Measurements from ENCODE around the gene MAML1.
"Not testable (repeated sequence)": the region's sequence is repeated elsewhere in the genome, so short reads cannot be mapped to it uniquely, and the experiment has no call there.

Gene MAML1

GRCh38 chr5:179767496-179768100 is 35.0 kb downstream of the MAML1 start:
- DNase-seq (ENCODE audit: low read depth): no peak

GRCh38 chr5:179768326-179769085 is 35.9 kb downstream of the MAML1 start:
- no peak for DNase-seq (ENCODE audit: low read depth)

DNA sequence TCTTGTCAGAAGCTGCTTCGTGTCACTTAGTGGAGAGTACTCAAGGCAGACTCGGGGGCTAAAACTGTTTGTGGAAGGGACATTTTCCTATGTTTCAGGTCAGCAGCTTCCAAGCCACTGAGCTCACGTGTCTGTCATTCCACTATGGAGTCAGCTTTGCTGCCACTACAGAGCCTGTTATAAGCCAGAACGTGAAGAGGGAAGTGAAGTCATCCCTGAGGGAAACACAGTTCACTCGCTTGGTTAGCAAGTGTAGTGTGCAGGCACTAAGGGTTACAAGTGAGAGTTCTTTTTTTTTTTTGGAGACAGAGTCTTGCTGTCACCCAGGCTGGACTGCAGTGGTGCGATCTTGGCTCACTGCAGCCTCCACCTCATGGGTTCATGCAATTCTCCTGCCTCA is 36.6 kb downstream of the MAML1 start:
- DNase-seq (ENCODE audit: low read depth): no peak

GRCh38 chr5:179769796-179770195 is 37.2 kb downstream of the MAML1 start:
- DNase-seq (ENCODE audit: low read depth): no peak

- DNase-seq (ENCODE audit: low read depth): no peak
Measured at GRCh38 chr5:179771311-179771895, 38.8 kb downstream of the MAML1 start.

GRCh38 chr5:179772351-179772750 is 39.7 kb downstream of the MAML1 start:
- no peak for DNase-seq (ENCODE audit: low read depth)

- no peak for DNase-seq (ENCODE audit: low read depth)
Measured at GRCh38 chr5:179773686-179774040, 41.0 kb downstream of the MAML1 start.

- DNase-seq (ENCODE audit: low read depth): no peak
Measured at GRCh38 chr5:179774442-179774841, 41.8 kb downstream of the MAML1 start.

- no peak for DNase-seq (ENCODE audit: low read depth)
Measured at GRCh38 chr5:179776411-179776938, 43.9 kb downstream of the MAML1 start.

GRCh38 chr5:179777456-179777855 is 44.8 kb downstream of the MAML1 start:
- DNase-seq (ENCODE audit: low read depth): no peak

DNA sequence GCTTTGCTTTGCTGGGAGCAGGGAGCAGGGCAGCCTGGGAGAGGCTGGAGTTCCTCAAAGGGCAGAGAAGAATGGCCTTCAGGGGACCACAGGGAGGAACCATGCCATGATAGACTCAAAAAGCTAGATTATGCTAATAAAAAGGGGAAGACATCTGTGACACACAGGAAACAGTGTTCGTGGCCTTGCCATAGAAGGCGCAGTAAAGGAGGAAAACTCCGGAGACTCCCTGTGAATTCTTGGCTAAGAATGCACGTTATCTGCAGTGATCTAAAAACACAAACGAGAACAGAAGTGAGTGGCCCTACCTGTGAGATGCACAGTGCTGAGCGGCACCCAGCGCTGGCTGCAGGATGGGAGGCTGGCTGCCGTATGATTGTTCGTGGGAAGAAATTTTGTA is 45.3 kb downstream of the MAML1 start:
- no peak for DNase-seq (ENCODE audit: low read depth)

DNA sequence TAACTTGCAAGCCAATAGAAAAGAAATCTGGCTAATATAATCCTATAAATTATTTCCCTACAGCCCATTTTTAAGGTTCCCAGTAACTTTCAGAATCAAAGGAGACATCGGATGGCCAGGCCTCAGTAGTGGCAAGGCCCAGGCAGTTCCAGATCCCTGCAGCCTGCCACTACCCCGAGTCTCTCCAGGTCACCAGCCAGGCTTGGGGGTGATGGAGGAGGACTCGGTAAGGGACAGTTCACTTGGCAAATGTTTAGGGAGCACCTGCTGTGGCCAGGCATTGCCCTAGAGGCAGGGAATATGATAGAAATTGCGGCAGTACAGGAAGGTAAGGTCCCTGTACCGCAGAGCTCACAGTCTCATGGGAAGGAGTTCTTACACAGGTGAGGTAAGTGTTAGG is 46.0 kb downstream of the MAML1 start:
- no peak for DNase-seq (ENCODE audit: low read depth)

DNA sequence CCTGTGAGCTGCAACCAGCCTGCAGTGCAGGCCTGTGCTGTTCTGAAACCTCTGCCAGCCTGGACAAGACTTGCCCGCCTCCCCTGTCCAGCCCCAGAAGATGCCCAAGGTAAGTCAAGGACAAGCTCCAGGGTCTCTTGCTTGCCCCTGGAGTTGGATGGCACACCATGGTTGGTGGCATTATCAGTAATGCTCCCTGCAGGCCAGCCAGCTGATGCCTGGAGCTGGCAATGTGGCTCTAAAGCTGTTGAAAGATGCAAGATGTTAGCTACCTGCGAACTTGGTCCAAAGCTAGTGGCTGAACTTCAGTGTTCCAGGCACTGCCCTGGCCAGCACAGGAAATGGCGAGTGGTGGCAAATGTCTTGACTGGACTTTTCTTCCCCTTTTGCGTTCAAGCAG is 47.2 kb downstream of the MAML1 start:
- DNase-seq (ENCODE audit: low read depth): no peak

GRCh38 chr5:179780362-179780761 is 47.7 kb downstream of the MAML1 start:
- no peak for DNase-seq (ENCODE audit: low read depth)

GRCh38 chr5:179781846-179782245 is 49.2 kb downstream of the MAML1 start:
- DNase-seq (ENCODE audit: low read depth): no peak

DNA sequence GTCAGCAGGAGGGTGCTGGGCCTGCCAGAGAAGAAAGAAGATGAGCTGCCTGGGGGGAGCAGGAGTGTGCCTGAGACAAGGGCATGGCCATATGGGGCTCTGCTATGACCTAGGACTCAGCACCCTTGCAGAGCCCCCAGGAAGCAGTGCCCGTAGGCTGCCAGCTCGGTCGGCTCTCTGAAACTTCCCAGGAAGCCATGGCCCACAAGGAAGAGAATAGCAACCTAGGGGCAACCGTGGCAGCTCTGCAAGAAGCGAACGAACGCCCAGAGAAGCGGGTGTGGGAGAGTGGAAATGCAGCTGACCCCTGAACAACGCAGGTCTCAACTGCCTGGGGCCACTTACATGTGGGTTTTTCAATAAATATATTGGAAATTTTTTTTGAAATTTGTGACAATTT is 50.5 kb downstream of the MAML1 start:
- DNase-seq (ENCODE audit: low read depth): no peak

GRCh38 chr5:179786861-179787260 is 54.2 kb downstream of the MAML1 start:
- DNase-seq (ENCODE audit: low read depth): no peak

DNA sequence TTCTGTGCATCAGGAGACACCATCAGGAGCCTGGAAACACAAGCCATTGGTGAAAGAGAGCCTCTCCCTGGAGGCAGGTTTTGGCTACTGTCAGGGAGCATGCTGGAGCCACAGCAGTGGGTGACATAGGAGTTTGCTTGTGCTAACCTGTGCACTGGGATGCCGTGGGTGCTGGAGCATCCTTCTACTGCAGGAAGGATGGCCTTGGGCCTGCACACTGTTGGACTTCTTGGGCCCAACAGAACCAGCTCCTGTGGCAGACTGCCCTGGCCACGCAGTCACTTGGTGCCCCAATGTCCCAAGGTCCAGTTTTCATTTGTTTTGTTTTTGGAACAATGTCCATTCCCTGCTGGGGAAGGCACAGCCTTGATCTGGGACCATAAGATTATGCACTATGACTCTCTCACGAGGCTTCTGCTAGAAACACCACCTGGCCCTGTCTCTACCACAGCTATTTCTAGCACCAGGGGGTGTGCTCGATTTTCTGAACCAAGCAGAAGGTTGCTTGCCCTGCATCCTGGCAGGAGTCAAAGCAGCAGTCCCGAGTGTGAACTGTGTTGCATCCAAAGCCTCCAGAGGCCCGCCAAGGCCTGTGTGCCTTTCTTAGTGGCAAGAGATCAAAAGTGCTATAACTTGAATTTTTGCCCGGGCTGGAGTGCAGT is 55.7 kb downstream of the MAML1 start:
- no peak for DNase-seq (ENCODE audit: low read depth)

DNA sequence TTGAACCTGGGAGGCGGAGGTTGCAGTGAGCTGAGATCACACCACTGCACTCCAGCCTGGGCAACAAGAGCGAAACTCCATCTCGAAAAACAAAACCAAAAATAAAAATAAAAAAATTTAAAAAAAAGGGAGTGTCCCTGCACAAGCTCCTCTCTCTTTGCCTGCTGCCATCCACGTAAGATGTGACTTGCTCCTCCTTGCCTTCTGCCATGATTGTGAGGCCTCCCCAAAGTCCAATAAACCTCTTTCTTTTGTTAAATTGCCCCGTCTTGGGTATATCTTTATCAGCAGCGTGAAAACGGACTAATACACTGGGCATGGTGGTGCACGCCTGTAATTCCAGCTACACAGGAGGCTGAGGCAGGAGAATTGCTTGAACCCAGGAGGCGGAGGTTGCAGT is 56.7 kb downstream of the MAML1 start:
- DNase-seq (ENCODE audit: low read depth): not testable (repeated sequence)

DNA sequence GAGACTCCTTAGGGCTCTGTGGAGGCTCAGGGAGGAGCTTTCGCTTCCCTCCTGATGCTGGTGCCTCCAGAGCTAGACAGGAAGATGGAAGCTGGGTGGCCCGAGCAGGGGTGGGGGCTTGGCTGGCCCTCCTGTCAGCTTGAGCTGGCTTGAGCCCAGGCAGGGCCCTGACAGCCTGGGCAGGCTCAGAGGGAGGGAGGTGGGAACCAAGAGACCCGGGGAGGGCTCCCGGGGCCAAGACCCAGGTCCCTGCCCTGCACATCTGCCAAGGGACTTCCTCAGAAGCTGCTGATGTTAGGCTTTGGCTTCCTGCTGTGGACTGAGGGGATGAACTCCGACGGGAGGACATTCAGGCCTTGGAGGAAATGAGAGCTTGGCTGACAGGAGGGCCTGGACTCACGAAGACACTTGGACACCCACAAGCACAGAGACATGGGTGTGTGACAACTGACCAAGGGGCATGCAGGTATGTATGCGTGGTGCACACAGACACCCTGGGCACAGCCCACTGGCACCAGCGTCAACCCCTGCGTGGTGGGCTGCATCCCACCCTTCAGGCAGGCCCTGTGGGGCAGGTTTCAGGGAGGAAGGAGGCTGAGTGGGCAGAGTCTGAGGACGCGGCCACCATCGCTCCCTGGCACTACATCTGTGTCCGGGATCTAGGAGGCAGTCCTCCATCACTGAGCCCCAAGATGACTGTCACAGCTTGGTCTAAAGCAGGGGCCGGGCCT is 59.4 kb downstream of the MAML1 start:
- no peak for DNase-seq (ENCODE audit: low read depth)

- no peak for DNase-seq (ENCODE audit: low read depth)
Measured at GRCh38 chr5:179792612-179793467, 60.2 kb downstream of the MAML1 start.
